Gastrocnemius medialis (tissue), 4 donors: ENCODE data around the gene PRDM2.

Experiments used
- POLR2A ChIP-seq, 2 donors: fragments of 450-650 bp; IDR thresholded peaks; one replicate each; pipeline ENCODE4 v1.6.1; 2017; ENCODE audit warnings: antibody characterized with exemption in 2 of 2, mild to moderate bottlenecking in 2 of 2, moderate library complexity in 2 of 2
- TF ChIP-seq, protein P1 (sequence below), 5 experiments: fragments of 450-650 bp in 3 of 5; fragments of 200-600 bp in 2 of 5; sonication (generic) in 2 of 5; IDR thresholded peaks in 4 of 5; conservative IDR thresholded peaks in 1 of 5; 1 replicate in 4 of 5; 2 replicates in 1 of 5; pipeline ENCODE4 v1.5.1; 2016 to 2019; ENCODE audit warnings: antibody characterized with exemption in 5 of 5, mild to moderate bottlenecking in 3 of 5, moderate library complexity in 3 of 5

DNA sequence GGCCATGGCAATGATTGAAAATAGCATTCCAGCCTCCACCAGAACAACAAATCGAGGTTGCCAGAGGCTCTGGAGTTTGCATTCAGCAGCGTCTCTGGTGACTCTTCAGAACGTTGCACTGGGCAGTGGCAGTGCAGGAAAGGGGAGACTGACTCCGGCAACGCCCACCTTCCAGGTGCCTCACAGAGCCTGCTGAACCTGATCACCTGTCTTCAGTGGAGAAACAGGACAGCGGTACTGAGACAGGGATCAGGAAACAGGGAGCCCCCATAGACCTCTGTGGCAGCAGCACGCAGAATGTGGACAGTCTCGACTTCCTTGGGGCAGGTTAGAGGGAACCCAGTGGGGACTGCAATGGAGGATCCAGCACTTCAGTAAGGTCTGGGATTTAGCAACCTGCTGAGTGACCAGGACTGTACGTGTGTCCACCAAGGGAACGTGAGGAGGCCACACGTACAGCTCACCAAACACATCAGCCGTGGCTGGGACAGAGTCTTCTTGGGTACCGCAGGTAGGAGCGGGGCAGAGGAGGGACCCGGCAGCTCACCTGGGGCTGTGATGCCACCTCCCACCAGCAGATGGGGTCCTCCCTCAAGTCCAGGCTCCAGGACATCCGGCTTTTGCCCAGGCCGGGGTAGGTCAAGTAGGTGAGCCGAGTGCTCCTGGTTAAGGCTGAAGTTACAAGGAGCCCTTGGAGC is 128.6 kb downstream of the PRDM2 start:
- TF ChIP-seq, protein P1, sequence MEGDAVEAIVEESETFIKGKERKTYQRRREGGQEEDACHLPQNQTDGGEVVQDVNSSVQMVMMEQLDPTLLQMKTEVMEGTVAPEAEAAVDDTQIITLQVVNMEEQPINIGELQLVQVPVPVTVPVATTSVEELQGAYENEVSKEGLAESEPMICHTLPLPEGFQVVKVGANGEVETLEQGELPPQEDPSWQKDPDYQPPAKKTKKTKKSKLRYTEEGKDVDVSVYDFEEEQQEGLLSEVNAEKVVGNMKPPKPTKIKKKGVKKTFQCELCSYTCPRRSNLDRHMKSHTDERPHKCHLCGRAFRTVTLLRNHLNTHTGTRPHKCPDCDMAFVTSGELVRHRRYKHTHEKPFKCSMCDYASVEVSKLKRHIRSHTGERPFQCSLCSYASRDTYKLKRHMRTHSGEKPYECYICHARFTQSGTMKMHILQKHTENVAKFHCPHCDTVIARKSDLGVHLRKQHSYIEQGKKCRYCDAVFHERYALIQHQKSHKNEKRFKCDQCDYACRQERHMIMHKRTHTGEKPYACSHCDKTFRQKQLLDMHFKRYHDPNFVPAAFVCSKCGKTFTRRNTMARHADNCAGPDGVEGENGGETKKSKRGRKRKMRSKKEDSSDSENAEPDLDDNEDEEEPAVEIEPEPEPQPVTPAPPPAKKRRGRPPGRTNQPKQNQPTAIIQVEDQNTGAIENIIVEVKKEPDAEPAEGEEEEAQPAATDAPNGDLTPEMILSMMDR (IDR thresholded peaks at IDR 0.05 in 4 of 5, conservative IDR thresholded peaks at IDR 0.05 in 1 of 5): peak; percentile 14 to 61 (median 46)
- TF ChIP-seq POLR2A (IDR thresholded peaks at IDR 0.05): no peak
